Measurements from ENCODE around the gene TBXAS1. TPM values are rescaled to one million over a fixed set of nuclear protein-coding genes. Genes with fewer than 3 reads are reported as not detected.

The TBXAS1 gene
- total RNA-seq, 1 donor from 2014 or later: 20.0 TPM

DNA sequence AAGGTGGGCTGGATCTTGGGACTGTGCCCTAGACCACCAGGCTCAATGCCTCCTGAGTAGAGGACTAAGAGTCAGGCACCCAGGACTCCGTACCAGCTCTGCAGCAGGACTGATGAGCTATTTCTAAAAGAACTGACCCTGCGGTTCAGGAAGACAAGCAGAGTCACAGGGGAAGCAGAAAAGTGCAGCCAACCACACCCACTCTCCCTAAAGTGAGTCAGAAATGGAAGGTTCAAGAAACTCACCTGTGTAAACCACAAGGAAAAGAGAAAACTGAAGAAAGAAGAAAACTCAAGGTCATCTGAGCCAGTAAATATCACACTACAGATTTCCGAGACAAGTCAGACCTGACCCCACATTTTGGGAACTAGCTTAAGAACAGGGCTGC, 231.2 kb downstream of the TBXAS1 start:
- no peak for DNase-seq (ENCODE audit: low read depth)
- no peak overlapping the region for H3K4me3 ChIP-seq (ENCODE audit: low read depth, low read length)
- TF ChIP-seq, protein P1, sequence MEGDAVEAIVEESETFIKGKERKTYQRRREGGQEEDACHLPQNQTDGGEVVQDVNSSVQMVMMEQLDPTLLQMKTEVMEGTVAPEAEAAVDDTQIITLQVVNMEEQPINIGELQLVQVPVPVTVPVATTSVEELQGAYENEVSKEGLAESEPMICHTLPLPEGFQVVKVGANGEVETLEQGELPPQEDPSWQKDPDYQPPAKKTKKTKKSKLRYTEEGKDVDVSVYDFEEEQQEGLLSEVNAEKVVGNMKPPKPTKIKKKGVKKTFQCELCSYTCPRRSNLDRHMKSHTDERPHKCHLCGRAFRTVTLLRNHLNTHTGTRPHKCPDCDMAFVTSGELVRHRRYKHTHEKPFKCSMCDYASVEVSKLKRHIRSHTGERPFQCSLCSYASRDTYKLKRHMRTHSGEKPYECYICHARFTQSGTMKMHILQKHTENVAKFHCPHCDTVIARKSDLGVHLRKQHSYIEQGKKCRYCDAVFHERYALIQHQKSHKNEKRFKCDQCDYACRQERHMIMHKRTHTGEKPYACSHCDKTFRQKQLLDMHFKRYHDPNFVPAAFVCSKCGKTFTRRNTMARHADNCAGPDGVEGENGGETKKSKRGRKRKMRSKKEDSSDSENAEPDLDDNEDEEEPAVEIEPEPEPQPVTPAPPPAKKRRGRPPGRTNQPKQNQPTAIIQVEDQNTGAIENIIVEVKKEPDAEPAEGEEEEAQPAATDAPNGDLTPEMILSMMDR (conservative IDR thresholded peaks at IDR 0.05; ENCODE audit: low read depth, low read length): no peak

DNA sequence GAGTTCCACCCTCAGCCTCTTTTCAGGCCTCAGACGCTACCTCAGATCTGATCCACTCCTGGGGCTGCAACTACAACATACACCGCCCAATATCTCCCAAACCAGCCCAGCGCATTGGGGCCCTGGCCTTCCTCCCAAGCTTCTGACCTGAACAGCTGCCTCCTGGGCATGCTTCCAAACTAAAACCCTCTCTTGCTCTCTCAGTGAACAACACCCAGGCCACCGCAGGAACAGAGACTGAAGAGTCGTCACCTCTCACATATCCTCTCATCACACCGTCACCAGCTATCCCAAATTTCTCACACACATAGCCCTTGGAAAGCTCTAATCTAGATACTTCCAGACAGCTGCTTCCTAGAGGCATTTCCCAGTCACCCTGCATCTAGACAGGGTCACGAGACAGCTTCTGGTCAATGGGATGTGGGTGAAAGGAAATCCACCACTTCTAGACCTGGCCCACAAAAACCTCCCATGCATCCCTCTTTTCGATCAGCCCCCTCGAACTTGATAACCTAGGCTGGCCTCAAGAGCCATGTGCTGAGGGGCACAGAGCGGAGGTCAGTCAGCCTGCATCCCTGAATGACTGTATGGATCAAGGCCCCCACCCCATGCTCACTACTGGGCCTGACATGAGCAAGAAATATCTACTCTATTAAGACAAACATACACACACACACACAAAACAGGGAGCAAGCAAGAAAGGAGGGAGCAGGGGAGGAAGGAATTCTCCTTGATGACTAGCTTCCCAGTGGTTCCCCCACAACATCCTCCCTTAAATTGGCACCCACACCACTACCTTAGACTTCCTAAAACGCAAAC, 231.9 kb downstream of the TBXAS1 start:
- no peak overlapping the region for H3K4me3 ChIP-seq (ENCODE audit: low read depth, low read length)
- TF ChIP-seq, protein P1 (conservative IDR thresholded peaks at IDR 0.05; ENCODE audit: low read depth, low read length): no peak
- DNase-seq (ENCODE audit: low read depth): no peak

DNA sequence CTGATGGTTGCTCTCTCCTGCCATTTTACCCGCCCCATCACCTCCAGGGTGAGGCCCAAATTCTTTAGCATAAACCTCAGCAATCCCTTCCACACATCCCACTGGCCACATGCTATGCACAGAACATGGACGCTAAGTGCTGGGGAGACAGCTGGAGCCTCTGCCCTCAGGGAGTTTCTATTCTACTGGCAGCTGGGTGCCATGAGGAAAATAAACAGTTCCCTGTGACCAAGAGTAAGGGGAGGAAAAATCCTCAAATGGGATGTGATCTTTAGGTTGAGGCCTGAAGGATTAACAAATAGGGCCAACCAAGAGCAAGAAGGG, 232.5 kb downstream of the TBXAS1 start:
- H3K4me3 ChIP-seq (ENCODE audit: low read depth, low read length): peak overlapping the region; percentile 70
- no peak for DNase-seq (ENCODE audit: low read depth)
- TF ChIP-seq, protein P1 (conservative IDR thresholded peaks at IDR 0.05; ENCODE audit: low read depth, low read length): no peak

DNA sequence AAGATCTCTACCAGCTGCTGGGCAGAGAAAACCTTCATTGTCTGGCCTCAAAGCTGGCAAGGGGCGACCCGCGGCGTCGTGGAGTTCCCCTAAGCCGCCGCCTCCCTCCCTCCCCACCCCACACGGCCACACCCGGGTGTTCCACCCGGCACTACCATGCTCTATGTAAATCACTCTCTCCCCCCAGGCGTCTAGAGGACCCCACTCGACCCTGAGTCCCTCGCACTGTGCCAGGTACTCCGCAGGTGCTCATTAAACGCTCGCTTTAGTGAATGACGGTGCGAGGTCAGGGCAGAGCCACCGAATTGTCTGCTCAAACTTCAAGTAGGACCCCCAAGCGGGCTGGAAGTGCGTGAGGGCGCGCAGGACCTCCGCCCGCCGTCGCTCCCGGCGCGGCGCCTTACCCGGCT, 233.1 kb downstream of the TBXAS1 start:
- TF ChIP-seq, protein P1 (conservative IDR thresholded peaks at IDR 0.05; ENCODE audit: low read depth, low read length): no peak
- DNase-seq (ENCODE audit: low read depth): no peak
- peak overlapping the region; percentile 70 for H3K4me3 ChIP-seq (ENCODE audit: low read depth, low read length)

DNA sequence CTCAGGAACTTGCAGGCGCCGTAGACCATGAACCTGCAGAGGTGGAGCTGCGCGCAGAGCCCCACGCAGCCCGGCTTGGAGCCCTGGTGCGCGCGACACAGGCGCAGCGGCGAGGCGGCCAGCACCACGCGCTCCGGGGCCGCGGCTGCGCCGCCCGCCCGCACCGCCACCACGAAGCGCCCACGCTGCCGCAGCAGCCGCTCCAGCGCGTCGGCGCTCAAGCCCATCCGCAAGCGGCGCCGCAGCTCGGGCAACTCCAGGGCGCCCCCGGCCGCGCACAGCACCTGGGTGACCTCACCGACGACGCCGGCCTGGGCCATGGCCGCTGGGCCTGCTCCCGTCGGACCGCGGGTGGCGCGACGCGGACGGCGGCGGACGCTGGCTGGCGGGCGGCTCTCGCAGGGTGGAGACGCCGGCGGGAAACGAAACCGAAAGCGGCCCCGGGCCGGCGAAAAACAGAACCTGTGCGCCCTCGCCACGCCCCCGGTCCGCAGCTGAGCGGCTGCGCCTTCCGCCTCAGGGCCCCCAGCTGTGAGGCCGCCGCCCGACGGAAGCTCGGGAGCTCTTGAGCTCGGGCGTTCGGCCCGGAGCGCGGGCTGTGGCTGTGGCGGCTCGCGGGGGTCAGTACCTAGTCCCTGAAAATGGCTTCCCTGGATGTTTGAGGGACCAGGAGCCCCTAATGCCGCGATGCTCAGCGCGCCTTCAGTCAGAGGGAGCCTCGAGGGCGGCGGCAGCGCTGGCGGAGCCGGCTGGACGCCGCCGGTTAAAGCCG, 233.7 kb downstream of the TBXAS1 start, which contains the start of gene PARP12:
TSS of gene PARP12 (minus strand) at position 424 of the 772 bp plus-strand sequence. CDS start at position 320, 104 bp downstream.
- peak within 1 kb of the TSS; percentile 70 for H3K4me3 ChIP-seq (ENCODE audit: low read depth, low read length)
- TF ChIP-seq, protein P1 (conservative IDR thresholded peaks at IDR 0.05; ENCODE audit: low read depth, low read length): no peak
- DNase-seq (ENCODE audit: low read depth): no peak

DNA sequence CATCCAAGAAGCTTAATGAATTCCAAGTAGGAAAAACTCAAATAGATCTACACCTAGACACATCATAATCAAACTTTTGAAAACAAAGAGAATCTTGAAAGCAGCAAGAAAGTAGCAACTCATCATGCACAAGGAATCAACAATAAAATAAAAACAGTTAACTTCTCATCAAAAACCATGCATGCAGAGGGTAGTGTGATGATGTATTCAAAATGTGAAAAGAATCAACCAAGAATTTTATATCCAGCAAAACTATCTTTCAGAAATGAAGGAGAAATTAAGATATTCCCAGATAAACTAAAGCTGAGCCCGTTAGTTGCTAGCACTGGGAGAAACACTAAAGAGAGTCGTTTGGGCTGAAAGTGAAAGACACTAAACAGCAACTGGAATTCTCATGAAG, 238.0 kb downstream of the TBXAS1 start:
- no peak overlapping the region for H3K4me3 ChIP-seq (ENCODE audit: low read depth, low read length)
- no peak for DNase-seq (ENCODE audit: low read depth)
- TF ChIP-seq, protein P1 (conservative IDR thresholded peaks at IDR 0.05; ENCODE audit: low read depth, low read length): no peak
